Stimulated activated CD4-positive, alpha-beta T cell treated with anti-CD3 and anti-CD28 coated beads, Interleukin-1b, Interleukin-23, amount 100 ng/mL, for 24 hours (primary cell): ENCODE data around the gene YPEL3.
"Not testable (repeated sequence)": the region's sequence is repeated elsewhere in the genome, so short reads cannot be mapped to it uniquely, and the experiment has no call there.

Experiments
- DNase-seq, 4 experiments: peaks; one replicate each; pipeline ENCODE4 v3.0.0-alpha.2; 2020; ENCODE audit warnings: low read depth in 4 of 4, low spot score in 1 of 4

YPEL3 gene

GRCh38 chr16:30117768-30118167 is 21.8 kb upstream of the YPEL3 start:
- no peak for DNase-seq

- DNase-seq, result no peak
These were observed 20.5 kb upstream of the YPEL3 start for GRCh38 chr16:30116291-30117207.

GRCh38 chr16:30115238-30115637 is 19.2 kb upstream of the YPEL3 start:
- DNase-seq, result no peak

- DNase-seq, result not testable (repeated sequence)
These were observed 18.8 kb upstream of the YPEL3 start for GRCh38 chr16:30114833-30115232.

- DNase-seq, result no peak
These were observed 18.4 kb upstream of the YPEL3 start for GRCh38 chr16:30114411-30114810.

- DNase-seq, result no peak
These were observed 17.8 kb upstream of the YPEL3 start for GRCh38 chr16:30113711-30114333.

- DNase-seq, result no peak
These were observed 17.2 kb upstream of the YPEL3 start, which contains the start of gene GDPD3 for GRCh38 chr16:30113031-30113710. Gene GDPD3 (minus strand): TSS chr16:30113537. CDS start chr16:30113478, 59 bp downstream.

GRCh38 chr16:30112197-30113030 is 16.4 kb upstream of the YPEL3 start:
- DNase-seq, result peak; percentile 51 to 62 (median 55)

- DNase-seq, result no peak
These were observed 14.6 kb upstream of the YPEL3 start for GRCh38 chr16:30110661-30111060.

GRCh38 chr16:30108059-30108850 is 12.2 kb upstream of the YPEL3 start:
- DNase-seq, result no peak

GRCh38 chr16:30104492-30104891 is 8.5 kb upstream of the YPEL3 start:
- no peak for DNase-seq

GRCh38 chr16:30104090-30104489 is 8.1 kb upstream of the YPEL3 start:
- no peak for DNase-seq

GRCh38 chr16:30096862-30097563 is 1.0 kb upstream of the YPEL3 start:
- no peak for DNase-seq

GRCh38 chr16:30095166-30096078 is 591 bp downstream of the YPEL3 start:
- DNase-seq, result no peak

GRCh38 chr16:30094541-30095165 is 1.4 kb downstream of the YPEL3 start:
- DNase-seq, result no peak

GRCh38 chr16:30092373-30093010 is 3.5 kb downstream of the YPEL3 start:
- DNase-seq, result peak in 2 of 4 experiments; percentile 26 to 69
